HG03103 (cell line): ENCODE measurements around the gene VPS18.
A peak's percentile ranks its signal among the peaks of the same experiment; 100 is the strongest.

Experiments
- ATAC-seq: cut with Tn5 transposase; IDR thresholded peaks from one replicate; pipeline ENCODE4 v1.9.1; 2021; ENCODE audit warnings: low read depth; ENCODE audit not compliant: unreplicated experiment

Gene VPS18

GRCh38 chr15:40899536-40900207, 5.4 kb downstream of the VPS18 start:
- ATAC-seq: no peak

GRCh38 chr15:40900256-40901052, 6.2 kb downstream of the VPS18 start:
- ATAC-seq: no peak

- no peak for ATAC-seq
These were observed 6.8 kb downstream of the VPS18 start for GRCh38 chr15:40901053-40901443.

GRCh38 chr15:40902605-40903561, 8.6 kb downstream of the VPS18 start:
- ATAC-seq: no peak

GRCh38 chr15:40904552-40905201, 10.4 kb downstream of the VPS18 start:
- ATAC-seq: no peak

GRCh38 chr15:40906091-40906990, 12.1 kb downstream of the VPS18 start:
- peak; percentile 65 for ATAC-seq

- no peak for ATAC-seq
These were observed 12.9 kb downstream of the VPS18 start for GRCh38 chr15:40906991-40907802.

GRCh38 chr15:40908095-40908494, 13.8 kb downstream of the VPS18 start:
- ATAC-seq: no peak

- no peak for ATAC-seq
These were observed 15.7 kb downstream of the VPS18 start for GRCh38 chr15:40909662-40910630.

GRCh38 chr15:40911141-40911540, 16.9 kb downstream of the VPS18 start:
- ATAC-seq: no peak

- ATAC-seq: no peak
These were observed 17.4 kb downstream of the VPS18 start for GRCh38 chr15:40911693-40912092.

- no peak for ATAC-seq
These were observed 18.2 kb downstream of the VPS18 start for GRCh38 chr15:40912478-40912877.

GRCh38 chr15:40914013-40914412, 19.8 kb downstream of the VPS18 start:
- ATAC-seq: no peak

GRCh38 chr15:40914486-40914885, 20.2 kb downstream of the VPS18 start:
- no peak for ATAC-seq

GRCh38 chr15:40915116-40915661, 20.9 kb downstream of the VPS18 start:
- no peak for ATAC-seq

- ATAC-seq: no peak
These were observed 21.4 kb downstream of the VPS18 start for GRCh38 chr15:40915679-40916078.

- ATAC-seq: no peak
These were observed 23.3 kb downstream of the VPS18 start for GRCh38 chr15:40917585-40917984.
